IMR-90 (cell line): Measurements from ENCODE around the gene NIPAL4. TPM values are rescaled to one million over a fixed set of nuclear protein-coding genes. Genes with fewer than 3 reads are reported as not detected.

Experiments used
- ATAC-seq: fragments of 200-7000 bp; cut with Tn5 transposase; 2 replicates; pipeline ENCODE4 v1.9.1; 2020; ENCODE audit warnings: low read depth, mild to moderate bottlenecking, moderate library complexity
- BruUV-seq: library from RNA; stranded (reverse); fragments of 400-500 nt; replicated peaks from 2 replicates; lab custom pipeline; 2021; lab: Mats Ljungman, UMichigan
- CTCF ChIA-PET: fragments of 300-600 bp; formaldehyde crosslinking; extraction: SDS; loops from one replicate; lab custom pipeline; 2021; ENCODE audit warnings: antibody characterized with exemption; lab: Yijun Ruan, JAX
- POLR2A ChIA-PET: fragments of 300-600 bp; sonication (Branson Sonifier 250); formaldehyde crosslinking; loops from one replicate; lab custom pipeline; 2022; ENCODE audit warnings: antibody characterized with exemption; ENCODE audit not compliant: unreplicated experiment; lab: Charles Lee
- DNase-seq: peaks from one replicate; pipeline ENCODE4 v3.0.0; 2013
- H2AFZ ChIP-seq: replicated peaks from 2 replicates; pipeline ENCODE3; 2013; ENCODE audit warnings: low read length, mild to moderate bottlenecking; ENCODE audit not compliant: poor library complexity
- H2AK5ac ChIP-seq: 2 replicates; pipeline ENCODE4 v1.6.1; 2013; ENCODE audit warnings: low read depth, low read length, inconsistent platforms
- H2AK9ac ChIP-seq: replicated peaks from 2 replicates; pipeline ENCODE3; 2013; ENCODE audit warnings: mild to moderate bottlenecking, low read depth, low read length, moderate library complexity; ENCODE audit not compliant: poor library complexity
- H2BK120ac ChIP-seq: 2 replicates; pipeline ENCODE4 v1.6.1; 2013; ENCODE audit warnings: low read depth, low read length, inconsistent platforms
- H2BK15ac ChIP-seq: 3 replicates; pipeline ENCODE4 v1.6.1; 2013; ENCODE audit warnings: low read depth, low read length, inconsistent platforms
- H2BK20ac ChIP-seq: 2 replicates; pipeline ENCODE4 v1.6.1; 2013; ENCODE audit warnings: low read depth, mild to moderate bottlenecking, inconsistent platforms, low read length, moderate library complexity
- H2BK5ac ChIP-seq: 2 replicates; pipeline ENCODE4 v1.6.1; 2013; ENCODE audit warnings: mild to moderate bottlenecking, low read depth, low read length, inconsistent platforms; ENCODE audit not compliant: poor library complexity, severe bottlenecking
- H3K14ac ChIP-seq: replicated peaks from 2 replicates; pipeline ENCODE4 v1.6.1; 2013; ENCODE audit warnings: low read depth, low read length, inconsistent platforms
- H3K18ac ChIP-seq: 2 replicates; pipeline ENCODE4 v1.6.1; 2013; ENCODE audit warnings: low read depth, low read length, control low read depth
- H3K23ac ChIP-seq: 2 replicates; pipeline ENCODE4 v1.6.1; 2013; ENCODE audit warnings: low read depth, low read length, inconsistent platforms
- H3K27ac ChIP-seq: 2 replicates; pipeline ENCODE4 v1.5.1; 2013; ENCODE audit warnings: mild to moderate bottlenecking, control low read depth, low read length; ENCODE audit not compliant: insufficient read depth
- H3K27me3 ChIP-seq: 2 replicates; pipeline ENCODE4 v1.6.1; 2013; ENCODE audit warnings: low read length; ENCODE audit not compliant: control insufficient read depth, insufficient read depth
- H3K36me3 ChIP-seq: 2 replicates; pipeline ENCODE4 v1.6.1; 2013; ENCODE audit warnings: low read length, mixed read lengths; ENCODE audit not compliant: control insufficient read depth, insufficient read depth
- H3K4ac ChIP-seq: 2 replicates; pipeline ENCODE4 v1.6.1; 2013; ENCODE audit warnings: low read depth, low read length, inconsistent platforms
- H3K4me1 ChIP-seq: 2 replicates; pipeline ENCODE4 v1.6.1; 2013; ENCODE audit warnings: low read length, mixed read lengths; ENCODE audit not compliant: control insufficient read depth, insufficient read depth
- H3K4me2 ChIP-seq: 2 replicates; pipeline ENCODE4 v1.6.1; 2013; ENCODE audit warnings: low read depth, mild to moderate bottlenecking, control low read depth, low read length, moderate library complexity
- H3K4me3 ChIP-seq: 2 replicates; pipeline ENCODE4 v1.5.1; 2013; ENCODE audit warnings: low read depth, mild to moderate bottlenecking, control low read depth, low read length, moderate library complexity; ENCODE audit not compliant: insufficient read depth
- H3K56ac ChIP-seq: 2 replicates; pipeline ENCODE4 v1.6.1; 2013; ENCODE audit warnings: low read length, inconsistent platforms; ENCODE audit not compliant: insufficient read depth; ENCODE audit errors: extremely low read depth
- H3K79me1 ChIP-seq, 2 experiments: 2 replicates each; pipeline ENCODE4 v1.6.1; 2013; ENCODE audit warnings: low read length in 2 of 2, inconsistent platforms in 1 of 2, low read depth in 1 of 2
- H3K9ac ChIP-seq: 2 replicates; pipeline ENCODE4 v1.6.1; 2013; ENCODE audit warnings: low read depth, low read length, control low read depth
- H3K9me1 ChIP-seq: 2 replicates; pipeline ENCODE4 v1.6.1; 2013; ENCODE audit warnings: low read length, inconsistent platforms; ENCODE audit not compliant: insufficient read depth
- H3K9me3 ChIP-seq: 2 replicates; pipeline ENCODE4 v1.6.1; 2013; ENCODE audit warnings: low read length; ENCODE audit not compliant: control insufficient read depth, insufficient read depth
- H4K20me1 ChIP-seq: 2 replicates; pipeline ENCODE4 v1.6.1; 2013; ENCODE audit warnings: low read length, inconsistent platforms; ENCODE audit not compliant: insufficient read depth
- H4K5ac ChIP-seq: 2 replicates; pipeline ENCODE4 v1.6.1; 2013; ENCODE audit warnings: mild to moderate bottlenecking, low read depth, low read length, control low read depth
- H4K8ac ChIP-seq, 2 experiments: 2 replicates each; pipeline ENCODE4 v1.6.1; 2013; ENCODE audit warnings: low read depth in 2 of 2, low read length in 2 of 2, control low read depth in 1 of 2, inconsistent platforms in 1 of 2
- H4K91ac ChIP-seq: 2 replicates; pipeline ENCODE4 v1.6.1; 2013; ENCODE audit warnings: low read depth, low read length, inconsistent platforms; ENCODE audit not compliant: insufficient read depth
- RAD21 ChIP-seq: IDR thresholded peaks from 2 replicates; pipeline ENCODE4 v1.6.1; 2012; ENCODE audit warnings: low read length, improper control_type of control experiment
- RFX5 ChIP-seq: IDR thresholded peaks from 2 replicates; pipeline ENCODE4 v1.8.0; 2012; ENCODE audit warnings: low read depth, mild to moderate bottlenecking, low read length, moderate library complexity
- WGBS, 2 experiments: methylation state at CpG; one replicate each; pipeline versions ENCODE4 v1.1.5 to v1.1.7; 2013; ENCODE audit warnings: missing lambda C conversion rate in 2 of 2; ENCODE audit not compliant: insufficient read length in 1 of 2; ENCODE audit errors: extremely low coverage in 2 of 2; 5-methylcytosine and 5-hydroxymethylcytosine counted together
- dilution Hi-C: fragments of 300-500 bp; cut with HindIII; formaldehyde crosslinking; loops from one replicate; pipeline ENCODE4 v1.14.3; 2018; ENCODE audit warnings: low sequenced_read_pairs; ENCODE audit not compliant: unreplicated experiment
- in situ Hi-C: fragments of 300-500 bp; cut with MboI; formaldehyde crosslinking; loops from 3 replicates; pipeline ENCODE4 v1.14.3; 2019; ENCODE audit warnings: low sequenced_read_pairs, inconsistent platforms, mixed read lengths
- intact Hi-C: fragments of 100-400 bp; cut with micrococcal nuclease; formaldehyde crosslinking; loops from 2 replicates; pipeline ENCODE4 v1.10.0; 2022
- polyA plus RNA-seq, 3 experiments: library from polyadenylated mRNA; depleted of rRNA; stranded (reverse); fragments of >200 nt; gene quantifications; 2 replicates each; pipeline ENCODE4 v1.2.3, GENCODE V29; 2012; ENCODE audit warnings: low replicate concordance in 1 of 3
- total RNA-seq: library from RNA; depleted of rRNA; stranded (reverse); fragments of >200 nt; gene quantifications from 2 replicates; pipeline ENCODE4 v1.2.3, GENCODE V29; 2012
- TF ChIP-seq, protein P1 (sequence below): fragments of 150-350 bp; IDR thresholded peaks from 2 replicates; pipeline ENCODE4 v1.6.1; 2017; ENCODE audit warnings: mild to moderate bottlenecking, antibody characterized with exemption, low read length, low read depth

The NIPAL4 gene
- total and polyA plus RNA-seq, 2 of the 4 experiments (the other 2 are of a cell fraction), result 0.18 to 0.39 TPM

- Histone ChIP-seq H4K91ac (no peak overlapping the region), H3K56ac (no peak overlapping the region), H2BK5ac (no peak overlapping the region), H4K5ac (no peak overlapping the region), H4K8ac (no peak overlapping the region), H2BK120ac (no peak overlapping the region), H3K4me3 (no peak overlapping the region), H3K27me3 (no peaks in the 10 kb centered on the region), H3K9me1 (peaks cover 11% of the 10 kb centered on the region), H3K23ac (no peak overlapping the region), H2BK20ac (no peak overlapping the region), H2BK15ac (no peak overlapping the region), H3K9ac (no peak overlapping the region), H3K27ac (no peak overlapping the region), H4K20me1 (no peaks in the 10 kb centered on the region), H2AK9ac (no peak overlapping the region), H3K9me3 (no peaks in the 10 kb centered on the region), H3K18ac (no peak overlapping the region), H3K4ac (no peak overlapping the region), H3K79me1 (peaks cover 15 to 39% of the 10 kb centered on the region in 2 experiments), H2AK5ac (no peak overlapping the region), H3K4me1 (peaks cover 5% of the 10 kb centered on the region; the same call in 1 of the 2 replicates), H3K36me3 (peaks cover 23% of the 10 kb centered on the region), H3K14ac (no peak overlapping the region), H3K4me2 (no peak overlapping the region), H2AFZ (no peak overlapping the region)
- DNase-seq (no peak), ATAC-seq (no peak)
- ChIA-PET POLR2A (no interaction called here), CTCF (interaction anchor here (0.6 kb wide), 1 partner anchor 330 kb away, joined by 3 read pairs; no protein-coding TSS in a partner anchor)
- in situ Hi-C loops, result loop anchor here (5.0 kb wide), 1 partner anchor 111 kb away; no protein-coding TSS in a partner anchor
- no peak for TF ChIP-seq RAD21
- no peak for TF ChIP-seq RFX5
- TF ChIP-seq, protein P1, sequence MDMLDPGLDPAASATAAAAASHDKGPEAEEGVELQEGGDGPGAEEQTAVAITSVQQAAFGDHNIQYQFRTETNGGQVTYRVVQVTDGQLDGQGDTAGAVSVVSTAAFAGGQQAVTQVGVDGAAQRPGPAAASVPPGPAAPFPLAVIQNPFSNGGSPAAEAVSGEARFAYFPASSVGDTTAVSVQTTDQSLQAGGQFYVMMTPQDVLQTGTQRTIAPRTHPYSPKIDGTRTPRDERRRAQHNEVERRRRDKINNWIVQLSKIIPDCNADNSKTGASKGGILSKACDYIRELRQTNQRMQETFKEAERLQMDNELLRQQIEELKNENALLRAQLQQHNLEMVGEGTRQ, result no peak
- intact Hi-C loops, result loop anchor here (5.0 kb wide), 2 partner anchors 99 to 226 kb away; partner anchors contain the start of gene ADAM19
- WGBS, 2 experiments, result 100% methylated on average over 1 of the region's 2 CpGs; no CpG with 5 or more reads in 1 of the 2 experiments
- dilution Hi-C loops, result no loop called here
- BruUV-seq, result no TSS peak
Observed at GRCh38 chr5:157478726-157479125, 18.7 kb downstream of the NIPAL4 start.
